GM12878 (cell line): Measurements from ENCODE around the gene RAB44. TPM values are rescaled to one million over a fixed set of nuclear protein-coding genes. Genes with fewer than 3 reads are reported as not detected.

Experiments
- BMI1 ChIP-seq: fragments of 450-650 bp; IDR thresholded peaks from 2 replicates; pipeline ENCODE4 v1.6.1; 2016; ENCODE audit warnings: mild to moderate bottlenecking, moderate library complexity, borderline replicate concordance
- CUX1 ChIP-seq: IDR thresholded peaks from 2 replicates; pipeline ENCODE4 v1.6.1; 2012; ENCODE audit warnings: improper control_type of control experiment, low read depth, low read length; ENCODE audit not compliant: insufficient replicate concordance
- ELK1 ChIP-seq: IDR thresholded peaks from 2 replicates; pipeline ENCODE4 v1.6.1; 2012; ENCODE audit warnings: low read depth, low read length, improper control_type of control experiment
- IKZF1 ChIP-seq: fragments of 450-650 bp; conservative IDR thresholded peaks from 2 replicates; pipeline ENCODE4 v1.6.1; 2017; ENCODE audit warnings: antibody characterized with exemption, mild to moderate bottlenecking
- JUNB ChIP-seq: IDR thresholded peaks from 2 replicates; pipeline ENCODE4 v1.6.1; 2016; ENCODE audit warnings: antibody characterized with exemption, mild to moderate bottlenecking
- MLLT1 ChIP-seq: fragments of 450-650 bp; IDR thresholded peaks from 2 replicates; pipeline ENCODE4 v1.6.1; 2016; ENCODE audit warnings: mild to moderate bottlenecking
- MTA2 ChIP-seq: fragments of 450-650 bp; IDR thresholded peaks from 2 replicates; pipeline ENCODE4 v1.6.1; 2016; ENCODE audit warnings: low read depth, mild to moderate bottlenecking, moderate library complexity
- NR2F1 ChIP-seq: fragments of 450-650 bp; conservative IDR thresholded peaks from 2 replicates; pipeline ENCODE4 v1.6.1; 2017; ENCODE audit warnings: mild to moderate bottlenecking
- PAX5 ChIP-seq: IDR thresholded peaks from 2 replicates; pipeline ENCODE4 v1.6.1; 2011; ENCODE audit warnings: low read depth, low read length, borderline replicate concordance
- RFX5 ChIP-seq: IDR thresholded peaks from 2 replicates; pipeline ENCODE4 v1.6.1; 2011; ENCODE audit warnings: low read depth, low read length, improper control_type of control experiment
- SIX5 ChIP-seq: IDR thresholded peaks from 2 replicates; pipeline ENCODE4 v1.6.1; 2011; ENCODE audit warnings: mild to moderate bottlenecking, low read depth, low read length, moderate library complexity; ENCODE audit not compliant: severe bottlenecking
- SKIL ChIP-seq: fragments of 450-650 bp; IDR thresholded peaks from 2 replicates; pipeline ENCODE4 v1.6.1; 2017; ENCODE audit warnings: mild to moderate bottlenecking, low read depth, inconsistent platforms; ENCODE audit not compliant: poor library complexity, severe bottlenecking
- SMC3 ChIP-seq: IDR thresholded peaks from 2 replicates; pipeline ENCODE4 v1.6.1; 2011; ENCODE audit warnings: low read length, improper control_type of control experiment, borderline replicate concordance
- TARDBP ChIP-seq: IDR thresholded peaks from 2 replicates; pipeline ENCODE4 v1.6.1; 2016; ENCODE audit warnings: borderline replicate concordance
- TBL1XR1 ChIP-seq: IDR thresholded peaks from 2 replicates; pipeline ENCODE4 v1.6.1; 2012; ENCODE audit warnings: low read depth, low read length, improper control_type of control experiment
- TCF3 ChIP-seq: IDR thresholded peaks from 2 replicates; pipeline ENCODE4 v1.6.1; 2012; ENCODE audit warnings: low read depth, mild to moderate bottlenecking, low read length, borderline replicate concordance; ENCODE audit not compliant: insufficient read depth
- USF1 ChIP-seq: IDR thresholded peaks from 2 replicates; pipeline ENCODE4 v1.6.1; 2011; ENCODE audit warnings: borderline replicate concordance, low read depth, mild to moderate bottlenecking, moderate library complexity, mixed read lengths, low read length; ENCODE audit not compliant: insufficient read depth; ENCODE audit errors: extremely low read length
- YBX1 ChIP-seq: fragments of 450-650 bp; IDR thresholded peaks from 2 replicates; pipeline ENCODE4 v1.6.1; 2016; ENCODE audit warnings: antibody characterized with exemption
- YY1 ChIP-seq: IDR thresholded peaks from 2 replicates; pipeline ENCODE4 v1.6.1; 2011; ENCODE audit warnings: low read depth, mild to moderate bottlenecking, low read length
- ZNF217 ChIP-seq: fragments of 450-650 bp; IDR thresholded peaks from 2 replicates; pipeline ENCODE4 v1.6.1; 2017; ENCODE audit warnings: antibody characterized with exemption, mild to moderate bottlenecking
- ZSCAN29 ChIP-seq: fragments of 450-650 bp; IDR thresholded peaks from 2 replicates; pipeline ENCODE4 v1.6.1; 2017; ENCODE audit warnings: mild to moderate bottlenecking, moderate library complexity
- ZZZ3 ChIP-seq: IDR thresholded peaks from 2 replicates; pipeline ENCODE4 v1.6.1; 2011; ENCODE audit warnings: low read depth; ENCODE audit not compliant: control insufficient read depth, insufficient read length
- polyA plus RNA-seq, 11 experiments: library from polyadenylated mRNA; depleted of rRNA in 4 of 11; unstranded in 6 of 11; stranded (reverse) in 5 of 11; fragments of >200 nt; fragmentation: Nextera tagmentation in 4 of 11; fragmentation: Illumina TruSeq in 1 of 11; extraction: Ambion mirVana in 4 of 11; extraction: Trizol in 1 of 11; gene quantifications; 1 replicate in 1 of 11; 2 replicates in 10 of 11; pipeline versions ENCODE4 v1.2.1 to v1.2.3, GENCODE V29; 2011 to 2016; ENCODE audit warnings: inconsistent platforms in 2 of 11, missing spikeins in 2 of 11, low read depth in 1 of 11
- total RNA-seq, 4 experiments: library from RNA; depleted of rRNA in 3 of 4; stranded (reverse); fragments of >200 nt in 3 of 4; fragmentation: Illumina TruSeq in 1 of 4; extraction: Trizol in 1 of 4; gene quantifications; 2 replicates each; pipeline versions ENCODE4 v1.2.1 to v1.2.3, GENCODE V29; 2013 to 2021

Gene RAB44
- total and polyA plus RNA-seq, 10 of the 15 experiments (the other 5 are each of a cell fraction or from before 2014, with no cell fraction given), result 0.01 to 0.08 (median 0.05) TPM; not detected in 2

GRCh38 chr6:36662380-36662779 lies 35.2 kb upstream of the RAB44 start (continued):
- no peak for TF ChIP-seq CUX1
- TF ChIP-seq SMC3, result no peak
- TF ChIP-seq SIX5, result no peak
- peak; percentile 68; the same call in 1 of the 2 replicates for TF ChIP-seq IKZF1
- no peak for TF ChIP-seq SKIL
- TF ChIP-seq ZNF217, result no peak
- peak; percentile 68 for TF ChIP-seq MTA2
- TF ChIP-seq TCF3, result no peak
- no peak for TF ChIP-seq TARDBP
- no peak for TF ChIP-seq YY1
- no peak for TF ChIP-seq BMI1
- no peak for TF ChIP-seq ZSCAN29
- peak; percentile 53; the same call in 1 of the 2 replicates for TF ChIP-seq MLLT1
- TF ChIP-seq NR2F1, result 0 out of 2 replicates have a peak, but pooled peaks have one; percentile 13
- TF ChIP-seq PAX5, result no peak
- TF ChIP-seq TBL1XR1, result no peak
- no peak for TF ChIP-seq USF1
- TF ChIP-seq RFX5, result no peak
- no peak for TF ChIP-seq ZZZ3
- TF ChIP-seq YBX1, result no peak
- no peak for TF ChIP-seq ELK1
- TF ChIP-seq JUNB, result no peak
